ENCODE results near the gene UBE2F.
"Not testable (repeated sequence)": the region's sequence is repeated elsewhere in the genome, so short reads cannot be mapped to it uniquely, and the experiment has no call there.

The UBE2F gene

GRCh38 chr2:237943395-237944094 is 23.3 kb upstream of the UBE2F start (continued):
- TF ChIP-seq TCF4 (CRISPR knock-in tag; IDR thresholded peaks at IDR 0.05; ENCODE audit: borderline replicate concordance) (no peak), ESRRG (CRISPR knock-in tag; IDR thresholded peaks at IDR 0.05) (no peak), GLIS3 (CRISPR knock-in tag; IDR thresholded peaks at IDR 0.05) (no peak), CSDC2 (CRISPR knock-in tag; IDR thresholded peaks at IDR 0.05) (no peak), OSR1 (CRISPR knock-in tag; IDR thresholded peaks at IDR 0.05) (no peak), ZNF8 (CRISPR knock-in tag; IDR thresholded peaks at IDR 0.05) (no peak)

- ATAC-seq = no peak
- TF ChIP-seq ZFP3 (CRISPR knock-in tag; IDR thresholded peaks at IDR 0.05) (no peak), CREB5 (CRISPR knock-in tag; IDR thresholded peaks at IDR 0.05; ENCODE audit: low read depth) (no peak), CSRNP3 (CRISPR knock-in tag; IDR thresholded peaks at IDR 0.05) (no peak), BACH2 (CRISPR knock-in tag; IDR thresholded peaks at IDR 0.05; ENCODE audit: borderline replicate concordance) (no peak), CSDC2 (CRISPR knock-in tag; IDR thresholded peaks at IDR 0.05) (no peak), PATZ1 (CRISPR knock-in tag; IDR thresholded peaks at IDR 0.05; ENCODE audit: borderline replicate concordance) (no peak), GLIS3 (CRISPR knock-in tag; IDR thresholded peaks at IDR 0.05) (no peak), ZC3H10 (CRISPR knock-in tag; IDR thresholded peaks at IDR 0.05) (no peak), ZNF565 (CRISPR knock-in tag; conservative IDR thresholded peaks at IDR 0.05; ENCODE audit: low read depth) (no peak)
These were observed 22.5 kb upstream of the UBE2F start for GRCh38 chr2:237944302-237944701.

GRCh38 chr2:237946423-237946822 is 20.4 kb upstream of the UBE2F start:
- no peak for TF ChIP-seq ESRRG (CRISPR knock-in tag; IDR thresholded peaks at IDR 0.05)
- no peak for TF ChIP-seq PPARA (CRISPR knock-in tag; IDR thresholded peaks at IDR 0.05; ENCODE audit: borderline replicate concordance)
- no peak for TF ChIP-seq ZNF565 (CRISPR knock-in tag; conservative IDR thresholded peaks at IDR 0.05; ENCODE audit: low read depth)
- TF ChIP-seq CSRNP3 (CRISPR knock-in tag; IDR thresholded peaks at IDR 0.05) = no peak
- TF ChIP-seq TSHZ2 (CRISPR knock-in tag; IDR thresholded peaks at IDR 0.05) = no peak
- TF ChIP-seq RARB (CRISPR knock-in tag; IDR thresholded peaks at IDR 0.05) = no peak
- TF ChIP-seq ZNF70 (CRISPR knock-in tag; IDR thresholded peaks at IDR 0.05) = no peak
- TF ChIP-seq TOX (CRISPR knock-in tag; IDR thresholded peaks at IDR 0.05; ENCODE audit: borderline replicate concordance) = no peak
- no peak for TF ChIP-seq OSR1 (CRISPR knock-in tag; IDR thresholded peaks at IDR 0.05)
- no peak for TF ChIP-seq CSDC2 (CRISPR knock-in tag; IDR thresholded peaks at IDR 0.05)
- no peak for TF ChIP-seq CREB5 (CRISPR knock-in tag; IDR thresholded peaks at IDR 0.05; ENCODE audit: low read depth)
- TF ChIP-seq PATZ1 (CRISPR knock-in tag; IDR thresholded peaks at IDR 0.05; ENCODE audit: borderline replicate concordance) = no peak
- TF ChIP-seq TCF4 (CRISPR knock-in tag; IDR thresholded peaks at IDR 0.05; ENCODE audit: borderline replicate concordance) = no peak
- TF ChIP-seq POU6F1 (CRISPR knock-in tag; IDR thresholded peaks at IDR 0.05; ENCODE audit: borderline replicate concordance, low read depth) = no peak
- no peak for ATAC-seq

GRCh38 chr2:237951354-237951753 is 15.5 kb upstream of the UBE2F start:
- ATAC-seq = not testable (repeated sequence)
